IMR-90 (cell line): ENCODE measurements around the gene HOXB7.

ENCODE experiments used
- BHLHE40 ChIP-seq: fragments of 150-350 bp; IDR thresholded peaks from 2 replicates; pipeline ENCODE4 v1.6.1; 2016; ENCODE audit warnings: mild to moderate bottlenecking, low read depth, low read length
- CEBPB ChIP-seq: IDR thresholded peaks from 2 replicates; pipeline ENCODE4 v1.6.1; 2012; ENCODE audit warnings: low read depth, low read length, improper control_type of control experiment
- CHD1 ChIP-seq: IDR thresholded peaks from 2 replicates; pipeline ENCODE4 v1.6.1; 2012; ENCODE audit warnings: low read depth, low read length, improper control_type of control experiment
- CTCF ChIP-seq: conservative IDR thresholded peaks from 2 replicates; pipeline ENCODE4 v1.5.1; 2012; ENCODE audit warnings: mild to moderate bottlenecking, low read depth, low read length, improper control_type of control experiment
- MAFK ChIP-seq: IDR thresholded peaks from 2 replicates; pipeline ENCODE4 v1.6.1; 2012; ENCODE audit warnings: low read depth, low read length, improper control_type of control experiment
- MAZ ChIP-seq: IDR thresholded peaks from 2 replicates; pipeline ENCODE4 v1.6.1; 2012; ENCODE audit warnings: low read depth, mild to moderate bottlenecking, low read length, improper control_type of control experiment, moderate library complexity, borderline replicate concordance
- NFE2L2 ChIP-seq: fragments of 150-350 bp; IDR thresholded peaks from 2 replicates; pipeline ENCODE4 v1.6.1; 2016; ENCODE audit warnings: low read depth, mild to moderate bottlenecking, low read length
- POLR2A ChIP-seq: IDR thresholded peaks from 2 replicates; pipeline ENCODE4 v1.6.1; 2012; ENCODE audit warnings: mild to moderate bottlenecking, low read depth, low read length
- RAD21 ChIP-seq: IDR thresholded peaks from 2 replicates; pipeline ENCODE4 v1.6.1; 2012; ENCODE audit warnings: low read length, improper control_type of control experiment
- RCOR1 ChIP-seq: IDR thresholded peaks from 2 replicates; pipeline ENCODE4 v1.6.1; 2012; ENCODE audit warnings: mild to moderate bottlenecking, low read length, improper control_type of control experiment; ENCODE audit not compliant: insufficient replicate concordance
- RFX5 ChIP-seq: IDR thresholded peaks from 2 replicates; pipeline ENCODE4 v1.8.0; 2012; ENCODE audit warnings: low read depth, mild to moderate bottlenecking, low read length, moderate library complexity
- SMC3 ChIP-seq: fragments of 150-350 bp; IDR thresholded peaks from 2 replicates; pipeline ENCODE4 v1.6.1; 2016; ENCODE audit warnings: low read depth, mild to moderate bottlenecking, antibody characterized with exemption, low read length, moderate library complexity
- USF2 ChIP-seq: fragments of 150-350 bp; IDR thresholded peaks from 2 replicates; pipeline ENCODE4 v1.6.1; 2017; ENCODE audit warnings: mild to moderate bottlenecking, antibody characterized with exemption, low read length, low read depth

- no peak for TF ChIP-seq CTCF
- TF ChIP-seq POLR2A, result no peak
- TF ChIP-seq USF2, result no peak
- no peak for TF ChIP-seq CHD1
- no peak for TF ChIP-seq RCOR1
- no peak for TF ChIP-seq RFX5
- no peak for TF ChIP-seq CEBPB
- TF ChIP-seq SMC3, result no peak
- TF ChIP-seq BHLHE40, result no peak
- 0 out of 2 replicates have a peak, but pooled peaks have one; percentile 9 for TF ChIP-seq NFE2L2
- no peak for TF ChIP-seq RAD21
- TF ChIP-seq MAZ, result no peak; the same call in 1 of the 2 replicates
- TF ChIP-seq MAFK, result no peak
These were observed 1.6 kb upstream of the HOXB7 start for GRCh38 chr17:48612456-48612853.
